Calu3 (cell line): ENCODE results near the gene EYA2. TPM values are rescaled to one million over a fixed set of nuclear protein-coding genes. Genes with fewer than 3 reads are reported as not detected.
"Not testable (repeated sequence)": the region's sequence is repeated elsewhere in the genome, so short reads cannot be mapped to it uniquely, and the experiment has no call there.

Experiments used
- BruUV-seq: library from RNA; stranded (reverse); fragments of 400-500 nt; replicated peaks from 2 replicates; lab custom pipeline; 2021; lab: Mats Ljungman, UMichigan
- CTCF ChIA-PET: fragments of 300-600 bp; sonication (Branson Sonifier 250); formaldehyde crosslinking; loops from one replicate; lab custom pipeline; 2022; ENCODE audit warnings: antibody characterized with exemption; lab: Charles Lee
- DNase-seq: peaks from one replicate; pipeline ENCODE4 v3.0.0; 2022
- H3K27ac Mint-ChIP-seq: one replicate; pipeline ENCODE4 v1.8.0; 2022; ENCODE audit warnings: mixed read lengths; ENCODE audit not compliant: unreplicated experiment
- H3K27me3 Mint-ChIP-seq: one replicate; pipeline ENCODE4 v1.8.0; 2022; ENCODE audit warnings: mixed read lengths; ENCODE audit not compliant: unreplicated experiment
- H3K36me3 Mint-ChIP-seq: one replicate; pipeline ENCODE4 v1.8.0; 2022; ENCODE audit warnings: mild to moderate bottlenecking, moderate library complexity, mixed read lengths; ENCODE audit not compliant: insufficient read depth, unreplicated experiment
- H3K4me1 Mint-ChIP-seq: one replicate; pipeline ENCODE4 v1.8.0; 2022; ENCODE audit warnings: mild to moderate bottlenecking, low read depth, mixed read lengths; ENCODE audit not compliant: unreplicated experiment
- H3K4me3 Mint-ChIP-seq: one replicate; pipeline ENCODE4 v1.8.0; 2022; ENCODE audit warnings: mild to moderate bottlenecking, low read depth, moderate library complexity, mixed read lengths; ENCODE audit not compliant: unreplicated experiment
- H3K9me3 Mint-ChIP-seq: one replicate; pipeline ENCODE4 v1.8.0; 2022; ENCODE audit warnings: low read depth, mixed read lengths; ENCODE audit not compliant: unreplicated experiment
- intact Hi-C: fragments of 100-400 bp; cut with micrococcal nuclease; formaldehyde crosslinking; loops from one replicate; pipeline ENCODE4 v1.10.0; 2022; ENCODE audit not compliant: unreplicated experiment
- total RNA-seq: library from RNA; stranded (reverse); gene quantifications from 2 replicates; pipeline ENCODE4 v1.2.3, GENCODE V29; 2022
- TF ChIP-seq, protein P1 (sequence below): fragments of 200-600 bp; IDR thresholded peaks from one replicate; pipeline ENCODE4 v1.8.0; 2022; ENCODE audit warnings: antibody characterized with exemption; ENCODE audit not compliant: unreplicated experiment

EYA2 gene
- total RNA-seq, 1 experiment from 2014 or later = 0.35 TPM

DNA sequence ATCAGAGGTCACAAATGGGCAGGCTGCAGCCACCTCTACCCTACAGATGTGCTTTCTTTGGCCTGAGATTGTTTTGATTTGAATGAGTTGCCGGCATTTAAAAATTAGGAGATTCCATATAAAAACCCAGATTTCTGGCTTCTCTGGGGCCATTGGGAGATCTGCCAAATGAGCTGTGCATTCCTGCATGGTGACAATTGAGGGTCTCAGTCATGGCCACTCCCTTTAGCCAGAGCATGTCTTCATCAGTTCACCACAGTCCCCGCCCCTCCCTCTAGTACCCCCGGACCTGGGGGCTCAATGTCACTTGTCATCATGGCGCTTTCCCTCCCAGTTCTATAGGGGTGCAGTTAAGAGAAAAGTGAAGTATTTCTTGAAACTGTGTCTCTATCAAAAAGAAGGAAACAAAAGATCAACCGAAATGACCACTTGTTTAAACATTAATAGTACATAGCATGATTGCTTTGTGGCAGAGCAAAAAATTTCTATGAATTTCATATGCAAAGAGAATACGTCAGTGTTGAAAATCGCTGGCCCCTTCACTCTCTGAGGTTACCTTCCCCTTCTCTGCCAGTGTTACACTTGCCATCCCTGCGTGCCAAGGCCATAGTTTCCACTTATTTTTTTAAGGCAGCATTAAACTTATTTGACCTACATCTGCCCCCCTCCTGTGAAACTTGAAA, 21.1 kb downstream of the EYA2 start:
- CTCF ChIA-PET = no interaction called here
- H3K27me3 Mint-ChIP-seq = peaks cover 34% of the 10 kb centered on the region
- intact Hi-C loops = no loop called here
- TF ChIP-seq, protein P1, sequence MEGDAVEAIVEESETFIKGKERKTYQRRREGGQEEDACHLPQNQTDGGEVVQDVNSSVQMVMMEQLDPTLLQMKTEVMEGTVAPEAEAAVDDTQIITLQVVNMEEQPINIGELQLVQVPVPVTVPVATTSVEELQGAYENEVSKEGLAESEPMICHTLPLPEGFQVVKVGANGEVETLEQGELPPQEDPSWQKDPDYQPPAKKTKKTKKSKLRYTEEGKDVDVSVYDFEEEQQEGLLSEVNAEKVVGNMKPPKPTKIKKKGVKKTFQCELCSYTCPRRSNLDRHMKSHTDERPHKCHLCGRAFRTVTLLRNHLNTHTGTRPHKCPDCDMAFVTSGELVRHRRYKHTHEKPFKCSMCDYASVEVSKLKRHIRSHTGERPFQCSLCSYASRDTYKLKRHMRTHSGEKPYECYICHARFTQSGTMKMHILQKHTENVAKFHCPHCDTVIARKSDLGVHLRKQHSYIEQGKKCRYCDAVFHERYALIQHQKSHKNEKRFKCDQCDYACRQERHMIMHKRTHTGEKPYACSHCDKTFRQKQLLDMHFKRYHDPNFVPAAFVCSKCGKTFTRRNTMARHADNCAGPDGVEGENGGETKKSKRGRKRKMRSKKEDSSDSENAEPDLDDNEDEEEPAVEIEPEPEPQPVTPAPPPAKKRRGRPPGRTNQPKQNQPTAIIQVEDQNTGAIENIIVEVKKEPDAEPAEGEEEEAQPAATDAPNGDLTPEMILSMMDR = no peak
- BruUV-seq = no TSS peak
- H3K4me3 Mint-ChIP-seq = no peak overlapping the region
- H3K36me3 Mint-ChIP-seq = no peaks in the 10 kb centered on the region
- DNase-seq = no peak
- peaks cover 15% of the 10 kb centered on the region for H3K4me1 Mint-ChIP-seq
- H3K27ac Mint-ChIP-seq = no peak overlapping the region
- H3K9me3 Mint-ChIP-seq = peaks cover 6% of the 10 kb centered on the region

DNA sequence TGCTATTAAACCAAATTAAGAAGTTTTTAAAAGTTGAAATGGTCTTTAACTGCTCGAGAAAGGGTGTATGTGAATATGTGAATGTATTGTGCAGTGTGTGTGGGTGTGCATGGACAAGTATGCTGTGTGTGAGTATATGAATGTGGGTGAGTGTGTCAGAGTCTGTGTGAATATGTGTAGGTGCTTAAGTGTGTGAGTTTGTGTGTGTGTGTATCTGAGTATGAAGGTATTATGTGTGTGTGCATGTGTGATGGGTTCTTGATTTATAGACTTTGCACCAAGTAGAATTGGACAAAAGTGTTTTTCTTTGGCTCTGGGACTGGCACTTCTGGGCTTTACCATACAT, 21.6 kb downstream of the EYA2 start:
- BruUV-seq = no TSS peak
- peaks cover 29% of the 10 kb centered on the region for H3K27me3 Mint-ChIP-seq

DNA sequence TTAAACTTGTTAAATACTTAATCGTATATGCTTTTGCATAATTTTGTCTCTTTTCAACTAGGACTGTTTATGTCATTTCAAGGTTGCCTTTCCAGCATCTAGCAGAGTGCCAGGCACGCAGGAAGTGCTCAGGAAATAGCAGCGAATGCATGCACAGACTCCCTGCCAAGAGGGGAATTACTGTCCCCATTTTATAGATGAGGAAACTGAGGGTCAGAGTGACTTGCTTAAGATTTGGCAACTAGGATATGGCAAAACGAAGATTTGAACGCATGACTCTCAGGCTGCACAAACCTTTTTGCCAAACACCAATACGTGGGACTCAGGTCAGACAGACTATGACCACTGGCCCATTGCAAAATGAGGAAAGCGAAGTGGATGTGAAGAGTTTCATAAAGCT, 22.5 kb downstream of the EYA2 start:
- DNase-seq = no peak
- H3K9me3 Mint-ChIP-seq = peaks cover 6% of the 10 kb centered on the region
- no peaks in the 10 kb centered on the region for H3K36me3 Mint-ChIP-seq
- peaks cover 15% of the 10 kb centered on the region for H3K4me1 Mint-ChIP-seq
- H3K4me3 Mint-ChIP-seq = no peak overlapping the region
- TF ChIP-seq, protein P1 = no peak
- peaks cover 20% of the 10 kb centered on the region for H3K27me3 Mint-ChIP-seq
- CTCF ChIA-PET = interaction anchor here (0.6 kb wide), 1 partner anchor 52 kb away, joined by 3 read pairs; no protein-coding TSS in a partner anchor
- intact Hi-C loops = no loop called here
- no TSS peak for BruUV-seq
- H3K27ac Mint-ChIP-seq = no peak overlapping the region

More for the DNA sequence above, 21.6 kb downstream of the EYA2 start:
- CTCF ChIA-PET = no interaction called here
- TF ChIP-seq, protein P1 = no peak
- H3K4me3 Mint-ChIP-seq = no peak overlapping the region
- H3K27ac Mint-ChIP-seq = no peak overlapping the region
- no peak for DNase-seq
- H3K4me1 Mint-ChIP-seq = peaks cover 15% of the 10 kb centered on the region
- intact Hi-C loops = no loop called here
- no peaks in the 10 kb centered on the region for H3K36me3 Mint-ChIP-seq
- H3K9me3 Mint-ChIP-seq = peaks cover 6% of the 10 kb centered on the region

DNA sequence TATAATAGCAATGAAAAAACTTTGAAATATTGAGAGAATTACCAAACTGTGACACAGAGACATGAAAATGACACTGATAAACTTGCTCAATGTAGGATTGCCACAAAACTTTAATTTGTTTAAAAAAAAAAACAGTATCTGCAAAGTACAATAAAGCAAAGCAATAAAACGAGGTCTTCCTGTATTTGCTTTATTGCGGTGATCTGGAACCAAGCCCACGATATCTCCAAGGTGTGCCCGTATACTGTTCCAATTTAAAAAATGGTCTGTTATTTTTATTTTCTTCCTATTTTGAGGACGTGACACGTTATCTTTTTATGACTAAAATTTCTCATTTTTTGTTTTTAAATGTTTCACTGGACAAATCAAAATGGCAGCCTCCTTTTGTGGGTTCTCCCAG, 25.5 kb downstream of the EYA2 start:
- H3K36me3 Mint-ChIP-seq = no peaks in the 10 kb centered on the region
- no peak overlapping the region for H3K27ac Mint-ChIP-seq
- CTCF ChIA-PET = interaction anchor here (0.6 kb wide), 1 partner anchor 47 kb away, joined by 3 read pairs; no protein-coding TSS in a partner anchor
- no peak for DNase-seq
- intact Hi-C loops = no loop called here
- no TSS peak for BruUV-seq
- H3K9me3 Mint-ChIP-seq = peaks cover 6% of the 10 kb centered on the region
- H3K27me3 Mint-ChIP-seq = no peaks in the 10 kb centered on the region
- TF ChIP-seq, protein P1 = no peak
- H3K4me3 Mint-ChIP-seq = no peak overlapping the region
- peaks cover 15% of the 10 kb centered on the region for H3K4me1 Mint-ChIP-seq

DNA sequence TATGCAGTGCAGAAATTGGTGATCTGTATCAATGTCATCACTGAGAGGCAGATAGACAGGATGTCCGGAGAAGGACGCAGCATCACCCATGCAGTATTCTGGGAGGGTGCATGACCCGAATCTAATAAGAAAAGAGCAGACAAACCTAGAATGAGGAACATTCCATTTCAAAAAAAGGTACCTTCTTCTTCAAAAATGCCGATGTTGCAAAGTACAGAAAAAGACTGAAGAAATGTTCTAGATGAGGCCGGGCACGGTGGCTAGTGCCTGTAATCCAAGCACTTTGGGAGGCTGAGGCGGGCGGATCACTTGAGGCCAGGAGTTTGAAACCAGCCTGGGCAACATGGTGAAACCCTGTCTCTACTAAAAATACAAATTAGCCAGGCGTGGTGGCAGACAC, 28.2 kb downstream of the EYA2 start:
- H3K27ac Mint-ChIP-seq, BruUV-seq, H3K4me1 Mint-ChIP-seq, intact Hi-C loops, CTCF ChIA-PET, H3K9me3 Mint-ChIP-seq, H3K4me3 Mint-ChIP-seq, DNase-seq, H3K36me3 Mint-ChIP-seq, H3K27me3 Mint-ChIP-seq: not testable (repeated sequence)
